Esophagus squamous epithelium (tissue), 5 donors: ENCODE results near the gene COL27A1. TPM values are rescaled to one million over a fixed set of nuclear protein-coding genes. Genes with fewer than 3 reads are reported as not detected.
A peak's percentile ranks its signal among the peaks of the same experiment; 100 is the strongest.

Experiments
- DNase-seq: peaks from one replicate; lab custom pipeline; 2025; lab: John Stamatoyannopoulos, UW
- H3K27ac ChIP-seq, 4 donors: fragments of 200-600 bp; sonication (generic); one replicate each; pipeline ENCODE4 v1.5.1; 2016 to 2019; ENCODE audit warnings: mild to moderate bottlenecking in 1 of 4
- H3K27me3 ChIP-seq, 4 donors: fragments of 200-600 bp; sonication (generic); 1 replicate in 3 of 4; 2 replicates in 1 of 4; pipeline versions ENCODE4 v1.5.1 to v1.6.0; 2017 to 2021; ENCODE audit warnings: antibody characterized with exemption in 1 of 4
- H3K36me3 ChIP-seq, 3 donors: fragments of 200-600 bp; sonication (generic); one replicate each; pipeline ENCODE4 v1.5.1; 2016 to 2019
- H3K4me1 ChIP-seq, 3 donors: fragments of 200-600 bp; sonication (generic); one replicate each; pipeline ENCODE4 v1.5.1; 2017 to 2019
- H3K4me3 ChIP-seq, 4 donors: fragments of 200-600 bp; sonication (generic); 1 replicate in 3 of 4; 2 replicates in 1 of 4; pipeline ENCODE4 v1.5.1; 2016 to 2019; ENCODE audit warnings: mild to moderate bottlenecking in 2 of 4, moderate library complexity in 1 of 4
- H3K9me3 ChIP-seq, 3 donors: fragments of 200-600 bp; sonication (generic); one replicate each; pipeline ENCODE4 v1.5.1; 2016 to 2019
- POLR2A ChIP-seq, 4 donors: fragments of 450-650 bp; IDR thresholded peaks; one replicate each; pipeline ENCODE4 v1.6.1; 2017; ENCODE audit warnings: antibody characterized with exemption in 4 of 4, mild to moderate bottlenecking in 4 of 4, moderate library complexity in 3 of 4
- WGBS, 2 donors: methylation state at CpG; one replicate each; pipeline ENCODE4 v1.1.5; 2018; 5-methylcytosine and 5-hydroxymethylcytosine counted together
- intact Hi-C: fragments of 100-400 bp; cut with DNase I; formaldehyde crosslinking; loops from one replicate; pipeline ENCODE4 v1.15.0; 2022
- total RNA-seq, 4 donors: library from RNA; depleted of rRNA; stranded (reverse); fragments of >200 nt; gene quantifications; one replicate each; pipeline ENCODE4 v1.1.0, GENCODE V29; 2016
- TF ChIP-seq, protein P1 (sequence below), 6 experiments: fragments of 450-650 bp in 4 of 6; fragments of 200-600 bp in 2 of 6; sonication (generic) in 2 of 6; IDR thresholded peaks; one replicate each; pipeline ENCODE4 v1.5.1; 2016 to 2019; ENCODE audit warnings: antibody characterized with exemption in 6 of 6, mild to moderate bottlenecking in 4 of 6, moderate library complexity in 4 of 6
- donor health status: DM: yes; HTN: yes; CAD: no.

COL27A1 gene
- total RNA-seq, 4 donors from 2014 or later: 7.5 to 34.0 (median 12.0) TPM

- DNase-seq: no peak
- Histone ChIP-seq H3K36me3 (no peaks in the 10 kb centered on the region), H3K4me3 (no peak overlapping the region), H3K27ac (peak overlapping the region in 2 of 4 donors; percentile 25 to 46), H3K9me3 (no peaks in the 10 kb centered on the region), H3K4me1 (peaks cover 7 to 75% (median 31%) of the 10 kb centered on the region in 3 donors), H3K27me3 (no peaks in the 10 kb centered on the region)
- no peak for TF ChIP-seq POLR2A (IDR thresholded peaks at IDR 0.05)
- TF ChIP-seq, protein P1, sequence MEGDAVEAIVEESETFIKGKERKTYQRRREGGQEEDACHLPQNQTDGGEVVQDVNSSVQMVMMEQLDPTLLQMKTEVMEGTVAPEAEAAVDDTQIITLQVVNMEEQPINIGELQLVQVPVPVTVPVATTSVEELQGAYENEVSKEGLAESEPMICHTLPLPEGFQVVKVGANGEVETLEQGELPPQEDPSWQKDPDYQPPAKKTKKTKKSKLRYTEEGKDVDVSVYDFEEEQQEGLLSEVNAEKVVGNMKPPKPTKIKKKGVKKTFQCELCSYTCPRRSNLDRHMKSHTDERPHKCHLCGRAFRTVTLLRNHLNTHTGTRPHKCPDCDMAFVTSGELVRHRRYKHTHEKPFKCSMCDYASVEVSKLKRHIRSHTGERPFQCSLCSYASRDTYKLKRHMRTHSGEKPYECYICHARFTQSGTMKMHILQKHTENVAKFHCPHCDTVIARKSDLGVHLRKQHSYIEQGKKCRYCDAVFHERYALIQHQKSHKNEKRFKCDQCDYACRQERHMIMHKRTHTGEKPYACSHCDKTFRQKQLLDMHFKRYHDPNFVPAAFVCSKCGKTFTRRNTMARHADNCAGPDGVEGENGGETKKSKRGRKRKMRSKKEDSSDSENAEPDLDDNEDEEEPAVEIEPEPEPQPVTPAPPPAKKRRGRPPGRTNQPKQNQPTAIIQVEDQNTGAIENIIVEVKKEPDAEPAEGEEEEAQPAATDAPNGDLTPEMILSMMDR (IDR thresholded peaks at IDR 0.05): no peak
- WGBS, 2 donors: 57 to 64% methylated on average over 6 to 9 of the region's 10 CpGs
- intact Hi-C loops: no loop called here
These were observed 23.6 kb downstream of the COL27A1 start for GRCh38 chr9:114178756-114179450.

DNA sequence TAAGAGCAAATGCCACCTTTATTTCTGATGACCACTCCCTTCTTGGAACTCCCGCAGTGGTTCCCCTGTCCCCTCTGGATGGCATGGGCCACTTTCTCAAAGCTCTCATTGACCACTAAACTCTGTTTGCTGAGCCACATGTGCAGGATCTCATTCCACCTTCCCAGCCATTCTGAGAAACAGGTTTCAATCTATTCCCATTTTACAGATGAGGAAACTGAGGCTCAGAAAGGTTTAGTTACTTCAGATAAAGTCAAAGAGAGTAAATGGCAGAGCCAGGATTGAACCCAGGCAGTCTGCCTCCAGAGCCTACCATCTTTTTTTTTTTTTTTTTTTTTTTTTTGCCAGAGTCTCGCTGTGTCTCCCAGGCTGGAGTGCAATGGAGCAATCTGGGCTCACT is 24.2 kb downstream of the COL27A1 start:
- H3K27ac ChIP-seq: no peak overlapping the region
- H3K4me1 ChIP-seq: peaks cover 7 to 69% (median 31%) of the 10 kb centered on the region in 3 donors
- no peak for DNase-seq
- no peak overlapping the region for H3K4me3 ChIP-seq
- WGBS, 2 donors: 81 to 100% methylated on average over 1 to 2 of the region's 2 CpGs
- TF ChIP-seq, protein P1 (IDR thresholded peaks at IDR 0.05): no peak
- no peak for TF ChIP-seq POLR2A (IDR thresholded peaks at IDR 0.05)
- intact Hi-C loops: no loop called here
- H3K27me3 ChIP-seq: no peaks in the 10 kb centered on the region
- H3K9me3 ChIP-seq: no peaks in the 10 kb centered on the region
- H3K36me3 ChIP-seq: no peaks in the 10 kb centered on the region

- H3K9me3 ChIP-seq: no peaks in the 10 kb centered on the region
- TF ChIP-seq POLR2A (IDR thresholded peaks at IDR 0.05): no peak
- TF ChIP-seq, protein P1 (IDR thresholded peaks at IDR 0.05): no peak
- H3K4me1 ChIP-seq: peaks cover 7 to 59% (median 31%) of the 10 kb centered on the region in 3 donors
- peak overlapping the region in 1 of 4 donors; percentile 23 for H3K4me3 ChIP-seq
- H3K36me3 ChIP-seq: no peaks in the 10 kb centered on the region
- intact Hi-C loops: no loop called here
- H3K27ac ChIP-seq: peak overlapping the region in 2 of 4 donors; percentile 54 to 79
- no peak for DNase-seq
- WGBS, 2 donors: 42 to 50% methylated on average over 10 to 11 of the region's 14 CpGs
- H3K27me3 ChIP-seq: no peaks in the 10 kb centered on the region
These were observed 25.6 kb downstream of the COL27A1 start for GRCh38 chr9:114180696-114181606.

- H3K4me1 ChIP-seq: peaks cover 7 to 54% (median 28%) of the 10 kb centered on the region in 3 donors
- TF ChIP-seq POLR2A (IDR thresholded peaks at IDR 0.05): no peak
- TF ChIP-seq, protein P1 (IDR thresholded peaks at IDR 0.05): no peak
- no peaks in the 10 kb centered on the region for H3K27me3 ChIP-seq
- H3K4me3 ChIP-seq: no peak overlapping the region
- H3K36me3 ChIP-seq: no peaks in the 10 kb centered on the region
- H3K27ac ChIP-seq: peak overlapping the region in 2 of 4 donors; percentile 54 to 79
- H3K9me3 ChIP-seq: no peaks in the 10 kb centered on the region
- WGBS, 2 donors: 85 to 89% methylated on average over 5 of the region's 9 CpGs
- DNase-seq: no peak
- intact Hi-C loops: no loop called here
These were observed 26.5 kb downstream of the COL27A1 start for GRCh38 chr9:114181607-114182409.
